ENCODE results near the gene NPW.

NPW gene

GRCh38 chr16:2019518-2019920 is at the start of gene NPW:
NPW (plus strand) TSS chr16:2019785.
- TF ChIP-seq POLR2AphosphoS5 (IDR thresholded peaks at IDR 0.05; ENCODE audit: borderline replicate concordance, low read depth, low read length) (peak; percentile 83), EZH2 (IDR thresholded peaks at IDR 0.05) (no peak)
- DNase-seq (ENCODE audit: low read depth, low spot score) = no peak
- Histone ChIP-seq H3K9ac (ENCODE audit: insufficient read length) (peak within 1 kb of the TSS; percentile 84), H3K27ac (no peak within 1 kb of the TSS), H3K9me3 (ENCODE audit: low read depth, low read length) (no peaks in the 10 kb centered on the region), H3K4me3 (peak within 1 kb of the TSS; percentile 88), H3K36me3 (ENCODE audit: insufficient read depth, low read length) (no peaks in the 10 kb centered on the region)

GRCh38 chr16:1971796-1972489 is 47.6 kb upstream of the NPW start, which contains the start of gene TBL3:
TBL3 (plus strand) TSS chr16:1972053; CDS start chr16:1972165, 112 bp downstream.
- Histone ChIP-seq H3K27ac (peak within 1 kb of the TSS; percentile 62; the same call in 1 of the 2 replicates), H3K9me3 (ENCODE audit: low read depth, low read length) (no peaks in the 10 kb centered on the region), H3K36me3 (ENCODE audit: insufficient read depth, low read length) (peaks cover 23% of the 10 kb centered on the region; the same call in 1 of the 2 replicates), H3K9ac (ENCODE audit: insufficient read length) (peak within 1 kb of the TSS; percentile 91), H3K4me3 (peak within 1 kb of the TSS; percentile 81)
- no peak for DNase-seq (ENCODE audit: low read depth, low spot score)
- TF ChIP-seq POLR2AphosphoS5 (IDR thresholded peaks at IDR 0.05; ENCODE audit: borderline replicate concordance, low read depth, low read length) (peak; percentile 91), EZH2 (IDR thresholded peaks at IDR 0.05) (no peak), FOXP2 (optimal IDR thresholded peaks at IDR 0.05; ENCODE audit: control extremely low read depth, extremely low read length, insufficient read depth) (peak; percentile 94)

GRCh38 chr16:1972490-1972877 is 47.1 kb upstream of the NPW start:
- TF ChIP-seq FOXP2 (optimal IDR thresholded peaks at IDR 0.05; ENCODE audit: control extremely low read depth, extremely low read length, insufficient read depth) = no peak
- TF ChIP-seq POLR2AphosphoS5 (IDR thresholded peaks at IDR 0.05; ENCODE audit: borderline replicate concordance, low read depth, low read length) = no peak
- no peak for TF ChIP-seq EZH2 (IDR thresholded peaks at IDR 0.05)
- no peaks in the 10 kb centered on the region for H3K9me3 ChIP-seq (ENCODE audit: low read depth, low read length)
- peak overlapping the region; percentile 91 for H3K9ac ChIP-seq (ENCODE audit: insufficient read length)
- H3K27ac ChIP-seq = peak overlapping the region; percentile 48; the same call in 1 of the 2 replicates
- peaks cover 29% of the 10 kb centered on the region; the same call in 1 of the 2 replicates for H3K36me3 ChIP-seq (ENCODE audit: insufficient read depth, low read length)
- H3K4me3 ChIP-seq = peak overlapping the region; percentile 81
- DNase-seq (ENCODE audit: low read depth, low spot score) = no peak

GRCh38 chr16:1973461-1974156 is 46.0 kb upstream of the NPW start:
- no peak overlapping the region for H3K27ac ChIP-seq
- H3K4me3 ChIP-seq = no peak overlapping the region
- no peak for DNase-seq (ENCODE audit: low read depth, low spot score)
- H3K9ac ChIP-seq (ENCODE audit: insufficient read length) = no peak overlapping the region
- peaks cover 36% of the 10 kb centered on the region; the same call in 1 of the 2 replicates for H3K36me3 ChIP-seq (ENCODE audit: insufficient read depth, low read length)
- H3K9me3 ChIP-seq (ENCODE audit: low read depth, low read length) = no peaks in the 10 kb centered on the region
- no peak for TF ChIP-seq EZH2 (IDR thresholded peaks at IDR 0.05)
- no peak for TF ChIP-seq POLR2AphosphoS5 (IDR thresholded peaks at IDR 0.05; ENCODE audit: borderline replicate concordance, low read depth, low read length)

- TF ChIP-seq FOXP2 (optimal IDR thresholded peaks at IDR 0.05; ENCODE audit: control extremely low read depth, extremely low read length, insufficient read depth) (no peak), POLR2AphosphoS5 (IDR thresholded peaks at IDR 0.05; ENCODE audit: borderline replicate concordance, low read depth, low read length) (no peak), EZH2 (IDR thresholded peaks at IDR 0.05) (no peak)
- Histone ChIP-seq H3K4me3 (no peak overlapping the region), H3K36me3 (ENCODE audit: insufficient read depth, low read length) (peaks cover 37% of the 10 kb centered on the region; the same call in 1 of the 2 replicates), H3K9ac (ENCODE audit: insufficient read length) (no peak overlapping the region), H3K27ac (no peak overlapping the region), H3K9me3 (ENCODE audit: low read depth, low read length) (no peaks in the 10 kb centered on the region)
- DNase-seq (ENCODE audit: low read depth, low spot score) = no peak
Observed at GRCh38 chr16:1974157-1975070, 45.2 kb upstream of the NPW start.

- Histone ChIP-seq H3K4me3 (no peak overlapping the region), H3K27ac (no peak overlapping the region), H3K9ac (ENCODE audit: insufficient read length) (no peak overlapping the region), H3K9me3 (ENCODE audit: low read depth, low read length) (no peaks in the 10 kb centered on the region), H3K36me3 (ENCODE audit: insufficient read depth, low read length) (peaks cover 37% of the 10 kb centered on the region; the same call in 1 of the 2 replicates)
- TF ChIP-seq FOXP2 (optimal IDR thresholded peaks at IDR 0.05; ENCODE audit: control extremely low read depth, extremely low read length, insufficient read depth) (no peak), EZH2 (IDR thresholded peaks at IDR 0.05) (no peak), POLR2AphosphoS5 (IDR thresholded peaks at IDR 0.05; ENCODE audit: borderline replicate concordance, low read depth, low read length) (no peak)
- DNase-seq (ENCODE audit: low read depth, low spot score) = no peak
Observed at GRCh38 chr16:1975432-1976215, 44.0 kb upstream of the NPW start.

- Histone ChIP-seq H3K9ac (ENCODE audit: insufficient read length) (no peak overlapping the region), H3K9me3 (ENCODE audit: low read depth, low read length) (no peaks in the 10 kb centered on the region), H3K4me3 (no peak overlapping the region), H3K36me3 (ENCODE audit: insufficient read depth, low read length) (peaks cover 37% of the 10 kb centered on the region; the same call in 1 of the 2 replicates), H3K27ac (no peak overlapping the region)
- no peak for TF ChIP-seq POLR2AphosphoS5 (IDR thresholded peaks at IDR 0.05; ENCODE audit: borderline replicate concordance, low read depth, low read length)
- no peak for TF ChIP-seq FOXP2 (optimal IDR thresholded peaks at IDR 0.05; ENCODE audit: control extremely low read depth, extremely low read length, insufficient read depth)
- no peak for TF ChIP-seq EZH2 (IDR thresholded peaks at IDR 0.05)
- no peak for DNase-seq (ENCODE audit: low read depth, low spot score)
Observed at GRCh38 chr16:1976216-1976520, 43.4 kb upstream of the NPW start.
